WTC11 (cell line): ENCODE data around the gene SOD1.

ENCODE experiments used
- CREB1 ChIP-seq: sonication (generic); formaldehyde crosslinking; IDR thresholded peaks from 2 replicates; pipeline ENCODE4 v1.8.0; 2023; ENCODE audit warnings: mild to moderate bottlenecking, missing genetic modification reagents
- CTCF ChIP-seq: fragments of 200-600 bp; IDR thresholded peaks from 2 replicates; pipeline ENCODE4 v1.8.0; 2022; ENCODE audit warnings: antibody characterized with exemption
- E2F5 ChIP-seq: sonication (generic); formaldehyde crosslinking; IDR thresholded peaks from 2 replicates; pipeline ENCODE4 v1.8.1; 2022; ENCODE audit warnings: mild to moderate bottlenecking, moderate library complexity, missing genetic modification reagents
- FOXP4 ChIP-seq: sonication (generic); formaldehyde crosslinking; IDR thresholded peaks from 2 replicates; pipeline ENCODE4 v1.8.0; 2022; ENCODE audit warnings: mild to moderate bottlenecking, missing genetic modification reagents
- GABPB1 ChIP-seq: sonication (generic); formaldehyde crosslinking; IDR thresholded peaks from 2 replicates; pipeline ENCODE4 v1.8.1; 2023; ENCODE audit warnings: mild to moderate bottlenecking, missing genetic modification reagents
- JUN ChIP-seq: sonication (generic); formaldehyde crosslinking; IDR thresholded peaks from 2 replicates; pipeline ENCODE4 v1.8.0; 2023; ENCODE audit warnings: mild to moderate bottlenecking, missing genetic modification reagents
- KAT7 ChIP-seq: sonication (generic); formaldehyde crosslinking; IDR thresholded peaks from 2 replicates; pipeline ENCODE4 v1.8.1; 2023; ENCODE audit warnings: missing genetic modification reagents, mild to moderate bottlenecking, borderline replicate concordance
- MAX ChIP-seq: sonication (generic); formaldehyde crosslinking; IDR thresholded peaks from 2 replicates; pipeline ENCODE4 v1.8.0; 2022; ENCODE audit warnings: mild to moderate bottlenecking, missing genetic modification reagents
- NFATC4 ChIP-seq: fragments of 250-450 bp; sonication (Bioruptor Pico); IDR thresholded peaks from 2 replicates; pipeline ENCODE4 v1.9.0; 2021; ENCODE audit warnings: mild to moderate bottlenecking
- NFE2L1 ChIP-seq: sonication (generic); formaldehyde crosslinking; IDR thresholded peaks from 2 replicates; pipeline ENCODE4 v1.8.1; 2023; ENCODE audit warnings: missing genetic modification reagents
- PRRX2 ChIP-seq: fragments of 250-450 bp; sonication (Bioruptor Pico); IDR thresholded peaks from 2 replicates; pipeline ENCODE4 v1.8.0; 2021; ENCODE audit warnings: mild to moderate bottlenecking
- USF2 ChIP-seq: sonication (generic); formaldehyde crosslinking; IDR thresholded peaks from 2 replicates; pipeline ENCODE4 v1.8.1; 2023; ENCODE audit warnings: mild to moderate bottlenecking, missing genetic modification reagents, moderate library complexity
- ZNF121 ChIP-seq: sonication (generic); formaldehyde crosslinking; IDR thresholded peaks from 2 replicates; pipeline ENCODE4 v1.8.0; 2023; ENCODE audit warnings: missing genetic modification reagents
- ZNF232 ChIP-seq: sonication (generic); formaldehyde crosslinking; IDR thresholded peaks from 2 replicates; pipeline ENCODE4 v1.8.0; 2022; ENCODE audit warnings: mild to moderate bottlenecking, missing genetic modification reagents

GRCh38 chr21:31668651-31669491 is 9.4 kb downstream of the SOD1 start:
- TF ChIP-seq E2F5 (no peak), NFATC4 (CRISPR knock-in tag) (no peak), FOXP4 (CRISPR knock-in tag) (no peak), CTCF (no peak), KAT7 (CRISPR knock-in tag) (no peak), NFE2L1 (CRISPR knock-in tag) (no peak), ZNF121 (no peak), JUN (CRISPR knock-in tag) (no peak), USF2 (no peak), MAX (no peak), GABPB1 (CRISPR knock-in tag) (no peak), CREB1 (CRISPR knock-in tag) (no peak), PRRX2 (no peak), ZNF232 (CRISPR knock-in tag) (no peak)
